DOHH2 (cell line): ENCODE data around the gene PCBP3.

ENCODE experiments used
- H3F3A ChIP-seq: fragments of 200-600 bp; sonication (generic), shearing (Covaris generic); 2 replicates; pipeline ENCODE4 v1.6.0; 2016; ENCODE audit warnings: antibody characterized with exemption, mild to moderate bottlenecking; ENCODE audit not compliant: control insufficient read depth, insufficient read depth
- H3K27ac ChIP-seq: fragments of 200-600 bp; sonication (generic); 2 replicates; pipeline ENCODE4 v1.5.1; 2014; ENCODE audit warnings: low read depth, mild to moderate bottlenecking, low read length, moderate library complexity
- H3K27me3 ChIP-seq: fragments of 200-600 bp; sonication (generic); 2 replicates; pipeline ENCODE4 v1.6.1; 2014; ENCODE audit warnings: mild to moderate bottlenecking, low read length, mixed read lengths; ENCODE audit not compliant: control insufficient read depth
- H3K36me3 ChIP-seq: fragments of 200-600 bp; sonication (generic); 2 replicates; pipeline ENCODE4 v1.6.1; 2014; ENCODE audit warnings: mild to moderate bottlenecking, low read length, moderate library complexity, mixed read lengths; ENCODE audit not compliant: control insufficient read depth
- H3K4me1 ChIP-seq: fragments of 200-600 bp; sonication (generic); 2 replicates; pipeline ENCODE4 v1.6.1; 2014; ENCODE audit warnings: mild to moderate bottlenecking, low read length, mixed read lengths; ENCODE audit not compliant: control insufficient read depth
- H3K4me2 ChIP-seq: fragments of 200-600 bp; sonication (generic); 2 replicates; pipeline ENCODE4 v1.6.0; 2014; ENCODE audit warnings: mild to moderate bottlenecking, low read length, moderate library complexity
- H3K4me3 ChIP-seq: fragments of 200-600 bp; sonication (generic); 2 replicates; pipeline ENCODE4 v1.5.1; 2014; ENCODE audit warnings: mild to moderate bottlenecking, low read length, mixed read lengths
- H3K79me2 ChIP-seq: fragments of 200-600 bp; sonication (generic); 2 replicates; pipeline ENCODE4 v1.6.1; 2014; ENCODE audit warnings: mild to moderate bottlenecking, low read length, mixed read lengths; ENCODE audit not compliant: control insufficient read depth
- H3K9me2 ChIP-seq: fragments of 200-600 bp; sonication (generic); replicated peaks from 2 replicates; pipeline ENCODE4 v1.6.1; 2014; ENCODE audit warnings: mild to moderate bottlenecking, low read length, mixed read lengths; ENCODE audit not compliant: control insufficient read depth
- H3K9me3 ChIP-seq: fragments of 200-600 bp; sonication (generic); 2 replicates; pipeline ENCODE4 v1.6.1; 2014; ENCODE audit warnings: antibody characterized with exemption, low read length, mixed read lengths; ENCODE audit not compliant: control insufficient read depth, insufficient read depth
- H4K20me1 ChIP-seq: fragments of 200-600 bp; sonication (generic); 2 replicates; pipeline ENCODE4 v1.6.0; 2014; ENCODE audit warnings: low read depth, mild to moderate bottlenecking, antibody characterized with exemption, low read length, moderate library complexity; ENCODE audit not compliant: control insufficient read depth, insufficient read depth
- CTCF ChIP-seq: fragments of 200-600 bp; sonication (generic); IDR thresholded peaks from one replicate; pipeline ENCODE4 v1.5.1; 2014; ENCODE audit warnings: antibody characterized with exemption, mild to moderate bottlenecking, low read depth, low read length; ENCODE audit not compliant: poor library complexity, severe bottlenecking
- EZH2phosphoT487 ChIP-seq: fragments of 200-600 bp; sonication (generic); IDR thresholded peaks from 2 replicates; pipeline ENCODE4 v1.6.1; 2017; ENCODE audit warnings: borderline replicate concordance, mild to moderate bottlenecking, antibody characterized with exemption, low read length, moderate library complexity, mixed read lengths

PCBP3 gene

DNA sequence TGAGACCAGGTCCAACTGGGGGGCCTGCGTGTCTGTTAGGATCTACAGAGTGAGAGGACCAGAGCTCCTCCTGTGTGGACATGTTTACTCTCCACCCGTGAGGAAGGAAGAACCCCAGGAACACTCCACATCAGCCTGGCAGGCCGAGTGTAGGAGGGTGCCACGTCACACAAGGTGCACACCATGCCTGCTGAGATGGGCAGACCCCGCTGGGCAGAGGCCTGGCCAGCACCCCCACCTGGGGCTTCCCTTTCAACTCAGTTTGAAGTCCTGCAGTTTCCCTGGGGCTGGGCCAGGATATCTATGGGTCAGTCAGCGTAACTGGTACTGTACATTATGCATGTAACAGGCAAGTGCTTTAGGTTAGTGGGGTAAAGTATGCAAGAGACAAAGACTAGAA is 30.1 kb upstream of the PCBP3 start:
- H3K27me3 ChIP-seq = no peaks in the 10 kb centered on the region
- no peak overlapping the region for H3K4me3 ChIP-seq
- H3K9me2 ChIP-seq = no peaks in the 10 kb centered on the region
- H3K36me3 ChIP-seq = no peaks in the 10 kb centered on the region
- H3K4me2 ChIP-seq = no peak overlapping the region
- no peaks in the 10 kb centered on the region for H4K20me1 ChIP-seq
- H3K4me1 ChIP-seq = no peaks in the 10 kb centered on the region
- H3K9me3 ChIP-seq = no peaks in the 10 kb centered on the region
- no peak for TF ChIP-seq EZH2phosphoT487
- no peak for TF ChIP-seq CTCF
- H3K27ac ChIP-seq = no peak overlapping the region
- H3K79me2 ChIP-seq = no peaks in the 10 kb centered on the region
- no peaks in the 10 kb centered on the region for H3F3A ChIP-seq

- no peaks in the 10 kb centered on the region for H3K36me3 ChIP-seq
- H3K4me1 ChIP-seq = no peaks in the 10 kb centered on the region
- no peak overlapping the region for H3K4me2 ChIP-seq
- no peak overlapping the region for H3K27ac ChIP-seq
- no peak overlapping the region for H3K4me3 ChIP-seq
- H3K79me2 ChIP-seq = no peaks in the 10 kb centered on the region
- H3K27me3 ChIP-seq = no peaks in the 10 kb centered on the region
- no peak for TF ChIP-seq EZH2phosphoT487
- TF ChIP-seq CTCF = no peak
- no peaks in the 10 kb centered on the region for H3K9me2 ChIP-seq
- H4K20me1 ChIP-seq = no peaks in the 10 kb centered on the region
- no peaks in the 10 kb centered on the region for H3F3A ChIP-seq
- H3K9me3 ChIP-seq = no peaks in the 10 kb centered on the region
These were observed 29.6 kb upstream of the PCBP3 start for GRCh38 chr21:45613881-45614280.

- Histone ChIP-seq H3K9me3 (no peaks in the 10 kb centered on the region), H4K20me1 (no peaks in the 10 kb centered on the region), H3K27me3 (no peaks in the 10 kb centered on the region), H3K4me3 (no peak overlapping the region), H3K4me1 (no peaks in the 10 kb centered on the region), H3K27ac (no peak overlapping the region), H3K4me2 (no peak overlapping the region), H3K79me2 (no peaks in the 10 kb centered on the region), H3K9me2 (no peaks in the 10 kb centered on the region), H3K36me3 (no peaks in the 10 kb centered on the region), H3F3A (no peaks in the 10 kb centered on the region)
- TF ChIP-seq EZH2phosphoT487 = no peak
- TF ChIP-seq CTCF = no peak
These were observed 28.3 kb upstream of the PCBP3 start for GRCh38 chr21:45615145-45615711.
